T-helper 9 cell (primary cell): ENCODE data around the gene DISP3.

ENCODE experiments used
- DNase-seq: peaks from one replicate; pipeline ENCODE4 v3.0.0-alpha.2; 2020

DISP3 gene

DNA sequence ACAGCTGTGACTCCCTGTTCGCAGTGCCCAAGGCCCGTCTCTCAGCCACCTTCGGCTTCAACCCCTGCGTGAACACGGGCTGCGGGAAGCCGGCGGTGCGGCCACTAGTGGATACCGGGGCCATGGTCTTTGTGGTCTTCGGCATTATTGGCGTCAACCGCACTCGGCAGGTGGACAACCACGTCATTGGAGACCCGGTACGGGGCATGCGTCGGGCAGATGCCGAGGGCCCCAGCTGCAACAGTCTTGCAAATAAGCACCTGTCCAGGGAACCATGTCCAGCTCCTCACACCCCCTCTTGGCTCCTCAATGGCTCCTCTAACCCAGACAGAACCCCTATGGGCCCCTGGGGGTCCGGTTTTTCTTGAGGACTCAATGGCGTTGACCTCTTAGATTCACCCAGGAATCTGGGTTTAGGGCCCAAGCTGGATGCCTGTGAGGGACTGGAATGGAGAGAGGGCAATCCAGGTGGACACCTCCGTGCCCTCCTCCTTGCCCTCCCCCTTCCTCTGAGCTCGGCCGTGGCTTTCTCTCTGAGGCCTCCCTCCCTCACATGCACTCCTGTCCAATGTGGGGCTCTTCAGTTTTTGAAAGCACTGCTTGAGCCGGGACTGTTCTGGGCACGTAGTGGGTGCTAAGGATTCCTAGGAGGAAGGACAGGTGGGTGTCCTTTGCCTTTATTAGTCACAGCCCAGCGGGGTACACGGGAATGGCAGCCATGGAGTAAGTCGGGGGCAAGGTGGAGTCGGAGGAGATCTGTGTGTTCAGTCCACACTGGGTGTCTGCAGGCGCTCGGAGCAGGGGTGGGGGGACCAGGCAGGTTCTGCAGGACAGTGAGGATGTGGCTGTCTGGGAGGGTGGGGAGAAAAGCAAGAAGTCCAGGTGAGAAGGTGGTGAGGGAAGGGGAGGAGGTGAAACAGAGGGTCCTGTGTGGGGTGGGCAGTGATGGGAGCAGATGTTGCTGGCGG, 51.1 kb downstream of the DISP3 start:
- no peak for DNase-seq

DNA sequence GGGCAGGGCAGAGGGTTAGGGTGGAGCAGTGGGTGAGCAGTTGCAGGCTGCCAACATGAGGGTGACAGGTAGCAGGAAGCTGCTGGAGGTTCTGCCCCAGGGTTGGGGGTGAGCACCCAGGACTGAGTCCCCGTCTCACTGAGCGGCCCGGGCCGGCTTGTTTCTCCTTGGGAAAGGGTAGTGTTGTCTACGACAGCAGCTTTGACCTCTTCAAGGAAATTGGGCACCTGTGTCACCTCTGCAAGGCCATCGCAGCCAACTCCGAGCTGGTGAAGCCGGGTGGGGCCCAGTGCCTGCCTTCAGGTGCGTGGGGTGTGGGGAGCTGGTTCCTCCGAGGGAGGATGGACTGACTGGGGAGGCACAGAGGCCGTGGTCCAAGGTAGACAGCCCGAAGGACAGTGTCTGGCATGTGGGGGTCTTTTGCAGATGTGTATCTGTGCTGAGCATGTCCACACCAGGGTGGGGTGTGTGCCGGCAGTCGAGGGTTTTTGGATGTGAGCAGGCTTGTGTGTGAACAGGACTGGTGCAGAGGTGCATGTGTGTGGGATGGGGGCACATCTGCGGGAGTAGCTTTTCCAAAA, 51.9 kb downstream of the DISP3 start:
- no peak for DNase-seq

DNA sequence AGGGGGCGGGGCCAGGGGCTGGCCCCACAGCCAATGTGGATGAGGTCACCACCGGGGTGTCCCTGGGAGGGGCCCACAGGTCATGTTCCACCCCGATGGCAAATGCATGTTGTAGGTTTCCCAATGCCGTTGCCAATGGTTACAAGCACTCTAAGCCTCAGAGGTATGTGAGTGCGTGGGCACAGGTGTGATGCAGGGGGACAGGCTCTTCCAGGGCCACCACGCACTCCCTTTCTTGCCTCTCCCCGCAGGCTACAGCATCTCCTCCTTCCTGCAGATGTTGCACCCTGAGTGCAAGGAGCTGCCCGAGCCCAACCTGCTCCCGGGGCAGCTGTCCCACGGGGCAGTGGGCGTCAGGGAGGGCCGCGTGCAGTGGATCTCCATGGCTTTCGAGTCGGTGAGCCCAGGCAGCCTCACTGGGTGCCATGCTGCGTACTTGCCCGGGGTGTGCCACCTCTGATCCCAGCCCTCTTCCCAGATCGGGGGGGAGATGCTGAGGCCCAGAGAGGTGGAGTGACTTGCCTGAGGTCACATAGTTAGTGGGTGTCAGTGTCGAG, 52.4 kb downstream of the DISP3 start:
- DNase-seq, result no peak

GRCh38 chr1:11531943-11532342, 53.0 kb downstream of the DISP3 start:
- DNase-seq, result no peak

- DNase-seq, result no peak
Observed at GRCh38 chr1:11533790-11534787, 55.1 kb downstream of the DISP3 start.

GRCh38 chr1:11534846-11535245, 55.9 kb downstream of the DISP3 start:
- DNase-seq, result no peak

GRCh38 chr1:11535316-11535715, 56.4 kb downstream of the DISP3 start:
- DNase-seq, result no peak

DNA sequence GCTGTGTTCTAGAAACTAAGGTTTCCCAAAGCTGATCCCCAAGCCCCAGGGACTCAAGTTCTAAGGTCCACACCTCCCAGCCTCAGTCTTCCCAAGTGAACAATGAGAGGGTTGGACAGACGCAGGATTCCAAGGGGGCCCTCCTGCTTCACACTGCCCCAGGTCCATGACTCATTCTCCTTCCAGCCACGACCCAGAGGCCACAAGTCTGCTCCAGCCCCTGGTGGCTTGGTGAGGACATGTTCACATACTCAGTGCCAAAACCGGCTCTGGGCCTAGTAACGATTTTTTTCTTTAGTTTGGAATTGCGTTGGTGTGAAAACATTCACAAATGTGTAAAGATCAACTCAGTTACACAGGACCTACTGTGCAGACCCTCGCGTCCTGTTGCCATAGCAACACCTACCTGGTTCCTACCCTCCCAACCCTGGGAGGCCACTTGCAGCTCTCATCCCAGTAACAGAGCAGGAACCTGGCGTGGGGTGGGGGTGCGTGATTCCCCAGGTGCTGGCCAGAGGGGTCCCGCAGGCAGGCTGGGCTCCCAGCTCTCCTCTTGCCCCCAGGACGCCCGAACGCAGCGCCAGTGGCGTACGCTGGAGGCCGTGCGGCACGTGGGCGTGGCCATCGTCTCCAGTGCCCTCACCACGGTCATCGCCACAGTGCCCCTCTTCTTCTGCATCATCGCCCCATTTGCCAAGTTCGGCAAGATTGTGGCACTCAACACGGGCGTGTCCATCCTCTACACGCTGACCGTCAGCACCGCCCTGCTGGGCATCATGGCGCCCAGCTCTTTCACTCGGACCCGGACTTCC, 57.0 kb downstream of the DISP3 start:
- no peak for DNase-seq

DNA sequence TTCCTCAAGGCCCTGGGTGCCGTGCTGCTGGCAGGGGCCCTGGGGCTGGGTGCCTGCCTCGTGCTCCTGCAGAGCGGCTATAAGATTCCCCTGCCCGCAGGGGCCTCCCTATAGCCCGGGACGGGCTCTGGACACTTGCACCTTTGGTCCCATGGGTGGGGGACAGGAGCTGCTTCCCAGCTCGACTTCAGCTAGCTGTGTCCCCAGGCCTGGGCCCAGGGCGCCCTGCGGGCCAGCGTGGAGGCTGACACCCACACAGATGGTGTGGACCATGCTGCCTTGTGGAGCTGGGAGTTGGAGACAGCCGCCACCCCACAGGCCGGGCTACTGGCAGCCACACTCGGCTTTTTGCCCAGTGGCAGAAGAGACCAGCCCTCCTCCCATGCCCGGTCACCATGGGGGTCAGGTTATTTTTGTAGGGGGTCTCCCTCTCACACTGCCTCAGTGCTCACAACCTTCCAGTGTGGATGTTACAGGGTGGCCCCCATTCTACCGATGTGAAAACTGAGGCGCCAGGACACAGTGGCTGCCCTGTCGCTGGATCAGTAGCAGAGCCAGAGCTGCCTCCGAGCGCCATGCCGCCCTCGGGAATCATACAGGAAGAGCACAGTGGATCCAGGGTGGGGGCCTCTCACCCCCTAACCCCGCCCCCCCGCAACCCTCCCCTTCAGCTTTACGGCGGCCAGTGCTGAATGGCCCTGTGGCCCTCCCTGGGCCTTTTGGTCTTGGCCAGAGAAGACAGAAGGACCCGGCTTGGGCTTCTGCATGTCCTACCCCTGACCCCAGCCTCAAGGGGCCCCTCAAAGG, 57.8 kb downstream of the DISP3 start:
- no peak for DNase-seq

DNA sequence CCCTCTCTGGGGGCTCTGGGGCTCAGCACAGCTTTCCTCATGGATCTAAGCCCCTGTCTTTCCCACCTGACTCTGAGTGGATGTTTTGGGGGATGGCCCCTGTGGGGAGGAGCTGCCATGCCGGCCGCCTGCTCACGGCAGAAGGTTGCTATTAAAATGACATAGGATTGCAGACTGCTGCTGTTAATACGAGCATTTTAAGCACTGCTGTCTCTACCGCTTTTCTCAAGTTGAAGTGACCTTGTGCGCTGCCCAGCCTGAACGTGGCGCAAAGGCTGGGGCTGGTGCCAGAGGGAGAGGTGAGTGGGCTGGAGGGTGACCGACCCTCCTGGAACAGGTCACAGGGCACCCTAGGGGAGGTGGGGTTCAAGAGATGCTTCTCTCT, 58.4 kb downstream of the DISP3 start:
- DNase-seq, result no peak

GRCh38 chr1:11537854-11538591, 59.1 kb downstream of the DISP3 start:
- no peak for DNase-seq

- DNase-seq, result no peak
Observed at GRCh38 chr1:11538886-11539285, 59.9 kb downstream of the DISP3 start.

DNA sequence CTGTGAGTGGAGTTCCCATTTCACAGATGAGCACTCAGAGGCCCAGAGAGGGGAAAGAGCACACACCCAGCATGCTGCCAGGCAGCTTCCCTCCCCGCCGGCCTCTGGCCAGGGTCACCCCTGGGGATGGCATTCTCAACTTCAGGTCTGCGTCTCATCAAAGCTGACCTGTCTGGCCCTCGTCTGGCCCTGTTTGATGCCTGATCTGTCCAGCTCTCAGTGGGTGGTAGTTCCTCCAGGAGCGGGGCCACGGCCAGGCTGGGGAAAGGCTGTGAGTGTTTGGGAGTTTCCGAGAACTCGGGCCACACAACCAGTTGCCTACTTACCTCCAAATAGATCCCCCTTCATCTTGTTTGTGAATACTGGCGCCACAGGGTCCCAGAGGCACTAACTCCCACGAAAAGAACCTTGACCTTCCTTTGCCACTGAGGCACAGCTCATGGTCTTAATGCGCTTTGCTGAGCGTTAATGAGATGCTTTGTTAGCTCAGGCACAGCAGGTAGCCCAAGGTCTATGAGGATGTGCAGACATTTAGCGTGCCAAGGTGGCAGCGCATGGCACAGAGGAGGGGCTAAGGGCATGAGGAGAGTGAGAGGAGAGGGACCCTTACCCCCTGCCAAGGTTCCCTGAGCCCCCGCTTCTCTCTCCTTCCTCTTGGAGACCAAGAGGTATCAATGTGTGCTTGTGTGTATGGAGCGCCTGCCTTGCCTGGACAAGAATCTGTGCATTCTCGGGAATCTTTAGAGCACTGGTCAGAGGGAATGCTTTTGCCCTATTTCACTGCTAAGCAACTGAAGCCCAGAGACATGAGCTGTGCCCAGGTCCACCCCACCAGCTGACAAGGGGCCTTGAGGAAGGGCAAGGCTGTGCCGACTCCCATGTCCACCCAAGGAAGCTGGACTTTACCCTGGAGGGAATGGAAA, 61.2 kb downstream of the DISP3 start:
- no peak for DNase-seq

GRCh38 chr1:11540773-11541160, 61.8 kb downstream of the DISP3 start:
- no peak for DNase-seq

DNA sequence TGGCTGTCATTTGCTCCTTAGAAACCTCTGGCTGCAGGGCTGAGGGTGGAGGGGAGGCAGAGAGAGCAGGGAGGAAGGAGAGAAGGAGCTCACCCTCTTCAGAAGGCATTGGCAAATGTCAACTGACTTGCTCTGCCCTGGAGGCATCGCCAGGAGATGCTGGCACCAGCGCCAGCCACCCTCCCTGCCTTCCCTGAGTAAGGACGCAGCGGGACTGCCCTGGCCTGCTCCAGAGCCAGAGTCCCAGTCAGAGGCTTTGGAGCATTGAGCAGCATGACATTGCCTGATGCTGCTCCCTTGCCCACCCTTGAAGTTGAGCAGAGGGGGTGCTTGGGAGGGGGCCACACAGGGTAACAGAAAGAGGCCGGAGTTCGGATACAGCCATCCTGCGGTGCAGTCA, 62.3 kb downstream of the DISP3 start:
- DNase-seq, result no peak

DNA sequence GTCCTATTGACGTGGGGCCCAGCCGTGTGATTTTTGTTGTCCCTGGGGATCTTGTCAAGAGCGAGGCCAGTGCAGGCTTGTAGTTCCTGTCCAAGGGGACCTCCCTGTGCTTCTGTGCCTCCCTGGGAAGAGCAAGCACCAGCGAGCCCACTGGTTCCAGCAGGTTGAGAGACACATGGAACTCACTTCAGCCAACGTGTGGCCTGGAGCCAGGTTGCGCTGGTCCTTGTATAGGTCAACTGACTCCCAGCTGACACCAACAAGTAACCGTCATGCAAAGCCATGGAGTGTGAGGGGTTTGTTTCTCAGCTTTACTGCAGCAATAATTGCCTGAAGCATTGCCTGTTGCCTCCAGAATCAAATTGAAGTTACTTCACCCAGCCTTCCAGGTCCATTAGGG, 63.0 kb downstream of the DISP3 start:
- no peak for DNase-seq

GRCh38 chr1:11543392-11543791, 64.4 kb downstream of the DISP3 start:
- no peak for DNase-seq

DNA sequence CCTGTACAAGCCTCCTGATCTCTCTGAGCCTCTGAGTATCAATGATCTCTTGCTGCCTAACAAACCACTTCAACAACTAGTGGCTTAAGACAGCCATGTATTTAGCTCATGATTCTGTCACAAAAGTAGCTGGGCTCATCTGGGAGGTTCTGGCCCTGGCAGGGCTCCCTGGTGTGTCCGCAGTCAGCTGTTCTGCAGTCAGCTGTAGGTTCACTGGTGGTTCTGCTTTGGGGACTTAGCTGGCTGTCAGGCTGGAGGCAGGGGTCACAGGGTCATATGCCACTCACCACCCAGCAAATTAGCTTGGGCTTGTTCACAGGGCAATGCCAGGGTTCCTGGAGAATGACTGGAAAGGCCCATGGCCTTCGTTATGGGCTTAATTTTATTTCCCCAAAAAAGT, 64.8 kb downstream of the DISP3 start:
- no peak for DNase-seq

GRCh38 chr1:11546456-11546855, 67.5 kb downstream of the DISP3 start:
- DNase-seq, result no peak
